Measurements from ENCODE around the gene STARD3NL. TPM values are rescaled to one million over a fixed set of nuclear protein-coding genes. Genes with fewer than 3 reads are reported as not detected.

The STARD3NL gene
- total RNA-seq (10 to 100 TPM in 4 of 5 donors, 1 to 10 TPM in 1; 9.3 to 61.6 (median 27.2) TPM), polyA plus RNA-seq (10 to 100 TPM; 14.8 to 23.8 (median 23.8) TPM)
- long read RNA-seq, donor 1, partial matches to known transcripts, result 5 of 9 reads
- long read RNA-seq, donor 1, other reads (novel, unspliced or antisense), result 0 of 9 reads
- long read RNA-seq, donor 2, partial matches to known transcripts, result 0 of 6 reads
- long read RNA-seq, donor 2, other reads (novel, unspliced or antisense), result 0 of 6 reads
- long read RNA-seq, donor 3, partial matches to known transcripts, result 0 of 5 reads
- long read RNA-seq, donor 3, other reads (novel, unspliced or antisense), result 0 of 5 reads
- long read RNA-seq, donor 4, partial matches to known transcripts, result 0 of 1 reads
- long read RNA-seq, donor 4, other reads (novel, unspliced or antisense), result 0 of 1 reads
- long read RNA-seq, donor 5, transcript STARD3NL-201 (9 exons, 1,728 nt), result major isoform, 9 of 11 reads
- long read RNA-seq, donor 5, partial matches to known transcripts, result 0 of 11 reads
- long read RNA-seq, donor 5, other reads (novel, unspliced or antisense), result 0 of 11 reads
- long read RNA-seq, donor 6, transcript STARD3NL-201 (9 exons, 1,728 nt), result major isoform, 16 of 25 reads
- long read RNA-seq, donor 6, partial matches to known transcripts, result 5 of 25 reads
- long read RNA-seq, donor 6, other reads (novel, unspliced or antisense), result 0 of 25 reads
- long read RNA-seq, donor 7, transcript STARD3NL-201 (9 exons, 1,728 nt), result major isoform, 11 of 25 reads
- long read RNA-seq, donor 7, transcript STARD3NL-204 (8 exons, 1,341 nt), result minor isoform, 5 of 25 reads
- long read RNA-seq, donor 7, partial matches to known transcripts, result 8 of 25 reads
- long read RNA-seq, donor 7, other reads (novel, unspliced or antisense), result 0 of 25 reads
- long read RNA-seq, donor 8, transcript STARD3NL-201 (9 exons, 1,728 nt), result major isoform, 18 of 19 reads
- long read RNA-seq, donor 8, partial matches to known transcripts, result 0 of 19 reads
- long read RNA-seq, donor 8, other reads (novel, unspliced or antisense), result 0 of 19 reads
- long read RNA-seq, donor 9, transcript STARD3NL-201 (9 exons, 1,728 nt), result major isoform, 9 of 10 reads
- long read RNA-seq, donor 9, partial matches to known transcripts, result 0 of 10 reads
- long read RNA-seq, donor 9, other reads (novel, unspliced or antisense), result 0 of 10 reads
- long read RNA-seq, donor 10, transcript STARD3NL-201 (9 exons, 1,728 nt), result major isoform, 6 of 6 reads
- long read RNA-seq, donor 10, partial matches to known transcripts, result 0 of 6 reads
- long read RNA-seq, donor 10, other reads (novel, unspliced or antisense), result 0 of 6 reads

GRCh38 chr7:38178004-38178694 is at the start of gene STARD3NL:
Gene STARD3NL, plus strand, starts transcription at chr7:38178245. Its CDS starts 29,260 bp downstream, at chr7:38207505.
- Histone ChIP-seq H3K9me3 (no peaks in the 10 kb centered on the region), H3K27me3 (no peaks in the 10 kb centered on the region), H3K4me3 (peak within 1 kb of the TSS; percentile 62 to 81 (median 73)), H3K36me3 (no peaks in the 10 kb centered on the region), H3K27ac (peak within 1 kb of the TSS; percentile 88 to 94 (median 93)), H3K4me1 (peaks cover 14 to 27% (median 18%) of the 10 kb centered on the region in 4 donors)
- intact Hi-C loops (cut with DNase I; ENCODE audit: low total_unique reads), result no loop called here
- DNase-seq, result peak; percentile 95 to 100
- TF ChIP-seq POLR2AphosphoS5 (IDR thresholded peaks at IDR 0.05), result peak; percentile 11 to 67 (median 34)
- peak in 1 of 7 experiments; percentile 19 for TF ChIP-seq CTCF (IDR thresholded peaks at IDR 0.05)
- TF ChIP-seq POLR2A (IDR thresholded peaks at IDR 0.05), result no peak
- 0 to 1% (median 0%) methylated on average over 34 to 51 of the region's 51 CpGs for WGBS, 5 donors

- 55 to 67% (median 60%) methylated on average over 3 of the region's 3 CpGs for WGBS, 5 donors
- DNase-seq, result no peak
These were observed 48.9 kb upstream of the STARD3NL start for GRCh38 chr7:38129162-38129561.

GRCh38 chr7:38129579-38129978 is 48.5 kb upstream of the STARD3NL start:
- H3K9me3 ChIP-seq, result no peaks in the 10 kb centered on the region
- intact Hi-C loops (cut with DNase I; ENCODE audit: low total_unique reads), result no loop called here
- H3K36me3 ChIP-seq, result no peaks in the 10 kb centered on the region
- no peak for DNase-seq
- no peak overlapping the region for H3K27ac ChIP-seq
- 55 to 65% (median 60%) methylated on average over 2 of the region's 2 CpGs for WGBS, 5 donors
- no peak overlapping the region for H3K4me3 ChIP-seq
- H3K27me3 ChIP-seq, result no peaks in the 10 kb centered on the region
- no peaks in the 10 kb centered on the region for H3K4me1 ChIP-seq
- TF ChIP-seq POLR2AphosphoS5 (IDR thresholded peaks at IDR 0.05) (no peak), CTCF (IDR thresholded peaks at IDR 0.05) (no peak), EP300 (IDR thresholded peaks at IDR 0.05) (no peak), POLR2A (IDR thresholded peaks at IDR 0.05) (no peak)

More at GRCh38 chr7:38129162-38129561, 48.9 kb upstream of the STARD3NL start:
- no peak overlapping the region for H3K4me3 ChIP-seq
- H3K36me3 ChIP-seq, result no peaks in the 10 kb centered on the region
- H3K9me3 ChIP-seq, result no peaks in the 10 kb centered on the region
- intact Hi-C loops (cut with DNase I; ENCODE audit: low total_unique reads), result no loop called here
- H3K4me1 ChIP-seq, result no peaks in the 10 kb centered on the region
- TF ChIP-seq POLR2AphosphoS5 (IDR thresholded peaks at IDR 0.05) (no peak), CTCF (IDR thresholded peaks at IDR 0.05) (no peak), EP300 (IDR thresholded peaks at IDR 0.05) (no peak), POLR2A (IDR thresholded peaks at IDR 0.05) (no peak)
- no peaks in the 10 kb centered on the region for H3K27me3 ChIP-seq
- H3K27ac ChIP-seq, result no peak overlapping the region
